OCI-LY1 (cell line): ENCODE measurements around the gene CDC6.

Source experiments
- CTCF ChIP-seq: fragments of 200-600 bp; sonication (generic), shearing (Covaris generic); IDR thresholded peaks from 2 replicates; pipeline ENCODE4 v1.5.1; 2017; ENCODE audit warnings: mild to moderate bottlenecking, antibody characterized with exemption, low read length, moderate library complexity, mixed read lengths
- EZH2 ChIP-seq: fragments of 200-600 bp; sonication (generic), shearing (Covaris generic); IDR thresholded peaks from 2 replicates; pipeline ENCODE4 v1.8.0; 2017; ENCODE audit warnings: borderline replicate concordance, mixed run types, mild to moderate bottlenecking, antibody characterized with exemption, low read length, moderate library complexity, mixed read lengths

GRCh38 chr17:40331743-40332641 is 44.3 kb downstream of the CDC6 start:
- TF ChIP-seq CTCF, result no peak
- TF ChIP-seq EZH2, result no peak
